SK-N-MC (cell line): ENCODE measurements around the gene SARM1.

Source experiments
- DNase-seq: peaks from one replicate; pipeline ENCODE4 v3.0.0-alpha.2; 2011; ENCODE audit warnings: low read depth, low spot score
- H3K27ac ChIP-seq: fragments of 200-600 bp; sonication (generic); 2 replicates; pipeline ENCODE4 v1.5.1; 2016; ENCODE audit warnings: mixed run types
- H3K36me3 ChIP-seq: fragments of 200-600 bp; sonication (generic); 2 replicates; pipeline ENCODE4 v1.6.1; 2017; ENCODE audit warnings: antibody characterized with exemption, low read length, mixed read lengths; ENCODE audit not compliant: insufficient read depth
- H3K4me3 ChIP-seq: fragments of 200-600 bp; sonication (generic); 2 replicates; pipeline ENCODE4 v1.5.1; 2016
- H3K9ac ChIP-seq: fragments of 200-600 bp; sonication (generic); 2 replicates; pipeline ENCODE4 v1.8.0; 2017; ENCODE audit warnings: mixed run types, mixed read lengths; ENCODE audit not compliant: insufficient read length
- H3K9me3 ChIP-seq: fragments of 200-600 bp; sonication (generic); 2 replicates; pipeline ENCODE4 v1.6.1; 2017; ENCODE audit warnings: low read depth, mild to moderate bottlenecking, antibody characterized with exemption, low read length, moderate library complexity, mixed read lengths
- EZH2 ChIP-seq: fragments of 200-600 bp; sonication (generic); IDR thresholded peaks from one replicate; pipeline ENCODE4 v1.6.1; 2017; ENCODE audit warnings: antibody characterized with exemption
- FOXP2 ChIP-seq: optimal IDR thresholded peaks from 2 replicates; pipeline ENCODE3; 2011; ENCODE audit warnings: mild to moderate bottlenecking, moderate library complexity; ENCODE audit not compliant: insufficient read depth; ENCODE audit errors: extremely low read length, control extremely low read depth
- POLR2AphosphoS5 ChIP-seq: IDR thresholded peaks from 2 replicates; pipeline ENCODE4 v1.6.1; 2012; ENCODE audit warnings: mild to moderate bottlenecking, low read depth, low read length, borderline replicate concordance

SARM1 gene

DNA sequence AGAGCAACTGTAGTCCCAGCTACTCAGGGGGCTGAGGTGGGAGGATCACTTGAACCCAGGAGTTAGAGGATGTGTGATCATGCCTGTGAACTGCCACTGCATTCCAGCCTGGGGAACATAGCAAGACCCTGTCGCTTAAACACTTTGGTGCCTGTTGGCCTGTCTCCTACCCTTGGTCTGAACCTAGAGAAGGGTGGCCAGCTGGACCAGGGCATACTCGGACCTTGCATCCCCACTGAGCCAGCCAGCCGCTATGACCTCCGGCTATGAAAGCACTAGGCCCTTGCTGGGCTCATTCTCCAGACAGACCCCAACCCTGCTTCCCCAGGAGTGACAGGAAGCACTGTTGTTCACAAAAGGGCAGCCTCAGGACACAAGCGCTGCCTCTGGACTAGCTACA, 40.8 kb upstream of the SARM1 start:
- TF ChIP-seq POLR2AphosphoS5 = no peak
- TF ChIP-seq EZH2 = no peak
- TF ChIP-seq FOXP2 = no peak
- H3K36me3 ChIP-seq = peaks cover 39% of the 10 kb centered on the region
- 0 out of 2 replicates have a peak overlapping the region, but pooled peaks have one; percentile 19 for H3K27ac ChIP-seq

DNA sequence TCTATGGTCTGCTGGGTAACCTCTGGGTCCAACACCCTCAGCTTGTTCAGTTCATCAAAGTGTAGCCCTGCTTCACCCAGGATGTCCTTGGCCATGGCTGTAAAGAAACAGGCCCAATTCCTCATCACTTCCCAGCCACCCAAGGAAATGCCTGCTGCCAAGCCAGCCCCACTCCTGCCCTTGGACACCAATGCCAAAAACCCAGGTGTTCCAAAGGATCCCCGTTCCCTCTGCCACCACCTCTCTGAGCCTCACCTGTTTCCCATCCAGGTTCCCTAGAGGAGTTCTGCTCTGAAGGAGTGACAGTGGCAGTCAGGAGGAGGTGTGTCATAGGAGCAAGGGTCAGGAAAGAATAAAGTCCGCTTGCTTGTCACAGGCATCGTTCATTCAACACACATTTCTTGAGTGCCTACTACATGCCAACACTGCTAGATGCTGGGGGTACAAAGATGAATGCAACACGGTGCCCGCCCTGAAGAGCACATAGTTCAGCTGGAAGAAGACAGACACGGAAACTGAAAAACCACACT, 39.5 kb upstream of the SARM1 start:
- Histone ChIP-seq H3K27ac (no peak overlapping the region), H3K36me3 (peaks cover 26% of the 10 kb centered on the region), H3K9ac (no peak overlapping the region), H3K4me3 (no peak overlapping the region), H3K9me3 (no peaks in the 10 kb centered on the region)
- no peak for DNase-seq
- TF ChIP-seq EZH2 (no peak), FOXP2 (no peak), POLR2AphosphoS5 (no peak)

More for the DNA sequence above, 40.8 kb upstream of the SARM1 start:
- no peak overlapping the region for H3K4me3 ChIP-seq
- DNase-seq = no peak
- no peak overlapping the region for H3K9ac ChIP-seq
- no peaks in the 10 kb centered on the region for H3K9me3 ChIP-seq

DNA sequence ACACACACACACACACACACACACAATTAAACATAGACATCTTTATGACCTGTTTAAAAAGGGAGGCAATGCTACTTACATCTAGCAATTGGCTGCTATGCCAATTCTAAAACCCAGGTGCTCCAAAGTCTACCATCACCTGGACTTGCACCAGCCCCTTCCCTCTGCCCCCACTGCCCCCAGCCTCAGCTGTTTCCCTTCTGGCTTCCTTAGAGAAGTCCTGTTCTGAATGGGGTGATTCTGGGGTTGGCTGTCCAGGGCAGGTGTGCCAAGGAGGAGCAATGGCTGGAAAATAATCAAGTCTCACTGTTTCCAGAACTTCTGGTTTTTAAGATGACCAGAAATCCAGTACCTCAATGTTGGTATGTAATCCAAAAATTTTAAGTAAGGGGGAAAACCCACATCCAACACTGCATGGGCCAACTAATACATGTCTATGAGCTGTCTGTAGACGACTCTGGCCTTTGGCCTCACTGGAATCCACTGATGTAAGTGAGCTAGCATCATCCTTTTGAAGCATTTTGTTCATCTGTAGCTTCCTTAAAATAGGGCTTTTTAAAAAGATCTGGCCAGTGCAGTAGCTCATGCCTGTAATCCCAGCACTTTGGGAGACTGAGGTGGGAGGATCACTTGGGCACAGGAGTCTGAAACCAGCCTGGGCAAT, 38.3 kb upstream of the SARM1 start:
- Histone ChIP-seq H3K4me3 (no peak overlapping the region), H3K27ac (no peak overlapping the region), H3K9ac (no peak overlapping the region), H3K36me3 (peaks cover 13% of the 10 kb centered on the region; the same call in 1 of the 2 replicates), H3K9me3 (no peaks in the 10 kb centered on the region)
- TF ChIP-seq POLR2AphosphoS5 = no peak
- no peak for TF ChIP-seq FOXP2
- no peak for TF ChIP-seq EZH2
- DNase-seq = no peak

DNA sequence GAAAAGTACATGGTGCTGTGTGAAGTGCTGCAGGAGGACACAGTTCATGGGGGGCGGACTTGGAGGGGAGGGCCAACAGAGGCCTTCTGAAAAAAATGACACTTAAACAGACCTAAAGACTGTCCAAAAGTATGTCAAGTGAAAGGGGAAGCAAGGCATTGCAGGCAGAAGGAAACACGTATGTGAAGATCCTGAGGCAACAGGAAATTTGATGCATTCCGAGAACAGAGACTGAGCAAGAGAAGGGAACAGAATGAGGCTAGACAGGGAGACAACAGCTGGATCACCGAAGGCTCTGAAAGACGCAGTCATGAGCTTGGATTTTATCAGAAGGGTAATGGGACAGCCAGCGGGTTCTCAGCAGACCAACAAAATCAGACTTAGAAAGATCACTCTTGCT, 37.3 kb upstream of the SARM1 start:
- peak overlapping the region; percentile 99 for H3K4me3 ChIP-seq

DNA sequence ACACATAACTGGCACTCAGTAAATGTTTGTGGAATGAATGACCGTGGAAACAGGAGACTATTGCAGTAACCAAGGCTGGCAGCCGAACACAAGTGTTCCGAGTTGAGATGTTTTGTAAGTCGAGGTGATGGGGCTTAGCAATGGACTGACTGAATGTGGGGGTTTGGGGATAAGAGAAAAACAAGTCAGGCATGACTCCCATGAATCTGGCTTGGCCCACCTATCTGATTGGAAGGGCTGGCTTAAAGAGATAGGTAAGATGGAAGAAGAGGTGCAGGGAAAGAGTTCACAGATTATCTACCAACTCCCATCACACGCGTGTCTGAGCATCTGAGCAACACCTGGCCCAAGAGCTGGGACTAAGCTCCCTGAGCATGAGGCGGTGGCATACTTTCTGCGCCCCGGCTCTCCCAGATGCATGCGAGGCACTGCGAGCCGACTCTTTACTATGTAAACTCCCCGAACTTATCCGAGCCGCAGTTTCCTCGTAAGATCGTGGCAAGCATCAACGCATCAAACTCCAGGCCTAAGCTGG, 36.8 kb upstream of the SARM1 start:
- no peaks in the 10 kb centered on the region for H3K9me3 ChIP-seq
- no peak overlapping the region for H3K27ac ChIP-seq
- H3K4me3 ChIP-seq = peak overlapping the region; percentile 99
- H3K36me3 ChIP-seq = no peaks in the 10 kb centered on the region
- no peak for TF ChIP-seq EZH2
- TF ChIP-seq POLR2AphosphoS5 = no peak
- no peak for TF ChIP-seq FOXP2
- DNase-seq = no peak
- H3K9ac ChIP-seq = peak overlapping the region; percentile 88

More for the DNA sequence above, 37.3 kb upstream of the SARM1 start:
- H3K27ac ChIP-seq = no peak overlapping the region
- no peak for DNase-seq
- H3K9ac ChIP-seq = peak overlapping the region; percentile 88
- TF ChIP-seq EZH2 (no peak), POLR2AphosphoS5 (no peak), FOXP2 (no peak)
- peaks cover 4% of the 10 kb centered on the region; the same call in 1 of the 2 replicates for H3K36me3 ChIP-seq
- no peaks in the 10 kb centered on the region for H3K9me3 ChIP-seq

DNA sequence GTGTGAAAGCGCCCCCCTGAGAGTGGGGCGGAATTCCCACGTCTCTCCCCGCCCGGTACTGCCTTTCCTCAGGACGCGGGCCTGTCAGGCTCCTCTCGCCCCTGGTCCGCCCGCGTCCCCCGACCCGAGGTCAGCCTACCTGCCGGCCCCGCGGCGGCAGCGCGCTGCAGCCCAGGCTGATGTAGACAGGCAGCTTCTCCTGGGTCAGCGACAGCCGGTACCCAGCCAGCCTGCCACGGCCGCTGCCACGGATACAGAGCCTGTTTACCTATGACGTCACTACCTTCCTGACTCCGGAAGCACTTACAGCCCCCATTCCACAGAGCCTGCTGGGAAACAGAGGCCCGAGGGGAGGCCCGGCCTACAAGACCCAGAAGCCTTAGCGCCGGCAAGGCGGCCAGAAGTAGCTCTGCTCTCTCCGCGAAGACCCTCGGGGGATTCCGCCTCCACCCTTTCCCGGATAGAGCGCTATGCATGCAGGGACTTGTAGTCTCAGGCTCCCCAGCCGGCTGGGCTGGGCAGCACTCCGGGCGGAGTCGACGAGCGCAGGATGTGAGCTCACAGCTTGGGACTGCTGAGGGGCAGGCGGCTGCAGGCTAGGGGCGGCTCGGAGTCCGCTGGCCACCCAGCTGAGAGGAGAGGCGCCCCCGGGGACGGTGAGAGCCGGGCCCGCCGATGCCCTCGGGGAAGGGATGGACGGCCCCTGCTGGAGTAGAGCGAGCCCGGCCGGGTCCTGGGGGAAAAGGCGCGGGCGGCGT, 36.1 kb upstream of the SARM1 start, which contains the start of the genes IFT20 and TNFAIP1:
TSS of gene IFT20 (minus strand) at position 272 of the 758 bp plus-strand sequence. CDS start 3,487 bp downstream, outside the sequence.
TSS of gene TNFAIP1 (plus strand) at position 561 of the 758 bp plus-strand sequence. CDS start 3,761 bp downstream, outside the sequence.
- peak; percentile 94 for DNase-seq
- H3K36me3 ChIP-seq = no peaks in the 10 kb centered on the region
- peak; percentile 83 for TF ChIP-seq POLR2AphosphoS5
- no peak for TF ChIP-seq EZH2
- peak; percentile 100 for TF ChIP-seq FOXP2
- H3K27ac ChIP-seq = no peak within 1 kb of the TSS
- no peaks in the 10 kb centered on the region for H3K9me3 ChIP-seq
- peak within 1 kb of the TSS; percentile 99 for H3K4me3 ChIP-seq
- peak within 1 kb of the TSS; percentile 88 for H3K9ac ChIP-seq

DNA sequence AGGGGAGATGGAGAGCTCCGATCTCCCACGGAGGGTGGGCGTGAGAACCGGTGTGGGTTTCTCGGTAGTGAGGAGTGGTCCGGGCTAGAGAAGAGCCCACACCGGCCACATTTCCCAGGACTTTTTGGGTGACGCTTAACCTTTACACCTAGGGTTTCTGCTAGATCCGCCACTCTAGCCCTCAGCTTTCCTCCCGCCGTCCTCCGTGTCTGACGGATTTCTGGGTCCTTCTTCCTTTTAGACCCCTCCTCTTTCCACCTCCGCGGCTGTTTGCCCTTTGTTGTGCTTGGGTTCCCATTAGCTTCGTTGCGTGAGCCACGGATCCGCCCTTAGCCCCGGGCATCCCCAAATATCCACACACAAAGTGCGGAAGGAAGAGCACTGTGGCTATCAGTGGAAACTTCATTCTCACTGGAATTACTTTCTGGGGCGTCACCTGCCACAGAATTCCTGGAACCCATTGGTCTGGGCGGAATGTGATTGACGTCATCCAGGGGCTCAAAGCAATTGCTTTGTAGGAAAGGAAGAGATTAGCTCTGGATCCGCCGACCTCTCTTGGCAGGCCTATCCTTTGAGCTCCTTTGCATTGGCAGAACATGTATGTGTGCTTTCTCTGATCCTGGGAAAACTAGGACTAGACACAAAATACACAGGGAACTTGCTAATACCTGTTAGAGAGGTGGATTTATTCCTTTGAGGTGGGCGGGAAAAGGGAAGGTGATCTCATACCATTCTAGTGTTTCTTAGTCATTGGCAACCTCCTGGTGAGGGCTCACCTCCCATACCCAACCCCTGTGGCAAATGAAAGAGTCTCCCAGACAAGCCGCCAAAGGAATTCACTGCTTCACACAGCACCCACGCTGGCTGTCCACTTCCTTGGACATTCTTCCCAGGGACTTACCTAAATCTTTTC, 35.3 kb upstream of the SARM1 start:
- Histone ChIP-seq H3K4me3 (peak overlapping the region; percentile 99), H3K36me3 (peaks cover 2% of the 10 kb centered on the region; the same call in 1 of the 2 replicates), H3K9ac (peak overlapping the region; percentile 80), H3K27ac (no peak overlapping the region), H3K9me3 (no peaks in the 10 kb centered on the region)
- TF ChIP-seq EZH2 = no peak
- no peak for TF ChIP-seq FOXP2
- TF ChIP-seq POLR2AphosphoS5 = no peak
- no peak for DNase-seq
